Endothelial cell of umbilical vein (primary cell): ENCODE data around the gene SEC16B. TPM values are rescaled to one million over a fixed set of nuclear protein-coding genes. Genes with fewer than 3 reads are reported as not detected.

Experiments used
- BruUV-seq: library from RNA; stranded (reverse); fragments of 400-500 nt; replicated peaks from 2 replicates; lab custom pipeline; 2021; lab: Mats Ljungman, UMichigan
- CTCF ChIA-PET: fragments of 300-600, 350-600 bp; sonication (Branson Sonifier 250); formaldehyde crosslinking; loops from one replicate; lab custom pipeline; 2021; ENCODE audit warnings: antibody characterized with exemption, inconsistent platforms; lab: Charles Lee
- POLR2A ChIA-PET: fragments of 300-600, 350-600 bp; sonication (Branson Sonifier 250); formaldehyde crosslinking; loops from one replicate; lab custom pipeline; 2021; ENCODE audit warnings: antibody characterized with exemption, inconsistent platforms; lab: Charles Lee
- DNase-seq: peaks from one replicate; pipeline ENCODE4 v3.0.0-alpha.2; 2011; ENCODE audit warnings: low read depth, low spot score
- FAIRE-seq: peaks from 2 replicates; lab custom pipeline; 2011; peaks lifted over from hg19 to GRCh38; lab: Jason Lieb, UNC
- H2AFZ ChIP-seq: 2 replicates; pipeline ENCODE4 v1.6.0; 2012; ENCODE audit warnings: low read depth, low read length, control low read depth, inconsistent platforms
- H3K27ac ChIP-seq: 2 replicates; pipeline ENCODE4 v1.5.1; 2011; ENCODE audit warnings: low read depth, mild to moderate bottlenecking, control low read depth, low read length, moderate library complexity; ENCODE audit not compliant: insufficient read depth
- H3K27me3 ChIP-seq, 2 experiments: 2 replicates each; pipeline versions ENCODE4 v1.6.0 to v1.6.1; 2011; ENCODE audit warnings: low read length in 2 of 2, mixed read lengths in 1 of 2; ENCODE audit not compliant: control insufficient read depth in 2 of 2, insufficient read depth in 2 of 2
- H3K36me3 ChIP-seq, 2 experiments: 2 replicates in 1 of 2; 3 replicates in 1 of 2; pipeline ENCODE4 v1.5.1; 2011; ENCODE audit warnings: low read length in 2 of 2, mild to moderate bottlenecking in 1 of 2, moderate library complexity in 1 of 2; ENCODE audit not compliant: control insufficient read depth in 2 of 2, insufficient read depth in 2 of 2; ENCODE audit errors: extremely low read depth in 1 of 2
- H3K4me1 ChIP-seq: 3 replicates; pipeline ENCODE4 v1.5.1; 2011; ENCODE audit warnings: mild to moderate bottlenecking, low read length; ENCODE audit not compliant: control insufficient read depth, insufficient read depth; ENCODE audit errors: extremely low read depth
- H3K4me2 ChIP-seq: 2 replicates; pipeline ENCODE4 v1.6.1; 2011; ENCODE audit warnings: low read length, control low read depth, mixed read lengths; ENCODE audit not compliant: insufficient read depth
- H3K4me3 ChIP-seq, 3 experiments: fragments of 200-600 bp in 1 of 3; sonication (generic), shearing (Covaris generic) in 1 of 3; replicated peaks in 1 of 3; 2 replicates each; pipeline ENCODE4 v1.5.1; 2011 to 2016; ENCODE audit warnings: control low read depth in 3 of 3, low read length in 3 of 3, mild to moderate bottlenecking in 2 of 3, inconsistent platforms in 1 of 3, low read depth in 1 of 3, moderate library complexity in 1 of 3; ENCODE audit not compliant: insufficient read depth in 1 of 3
- H3K79me2 ChIP-seq: 2 replicates; pipeline ENCODE4 v1.6.0; 2012; ENCODE audit warnings: low read length, inconsistent platforms; ENCODE audit not compliant: control insufficient read depth, insufficient read depth
- H3K9ac ChIP-seq: replicated peaks from 2 replicates; pipeline ENCODE3; 2011; ENCODE audit warnings: low read length, control low read depth; ENCODE audit not compliant: insufficient read depth; ENCODE audit errors: extremely low read depth
- H3K9me1 ChIP-seq: replicated peaks from 3 replicates; pipeline ENCODE4 v1.6.0; 2011; ENCODE audit warnings: mild to moderate bottlenecking, low read length; ENCODE audit not compliant: control insufficient read depth, insufficient read depth; ENCODE audit errors: extremely low read depth
- H3K9me3 ChIP-seq: replicated peaks from 2 replicates; pipeline ENCODE4 v1.5.1; 2012; ENCODE audit warnings: low read length, inconsistent platforms; ENCODE audit not compliant: control insufficient read depth, insufficient read depth
- H4K20me1 ChIP-seq: replicated peaks from 2 replicates; pipeline ENCODE3; 2011; ENCODE audit warnings: mild to moderate bottlenecking, low read length; ENCODE audit not compliant: control insufficient read depth, insufficient read depth; ENCODE audit errors: extremely low read depth
- CTCF ChIP-seq, 2 donors: IDR thresholded peaks; 1 replicate in 1 of 2; 2 replicates in 1 of 2; pipeline ENCODE4 v1.5.1; 2011; ENCODE audit warnings: low read length in 2 of 2, mild to moderate bottlenecking in 2 of 2, moderate library complexity in 2 of 2, control low read depth in 1 of 2, inconsistent platforms in 1 of 2, low read depth in 1 of 2; ENCODE audit not compliant: insufficient read depth in 1 of 2; ENCODE audit errors: extremely low read depth in 1 of 2
- EZH2 ChIP-seq: IDR thresholded peaks from 2 replicates; pipeline ENCODE4 v1.6.1; 2012; ENCODE audit warnings: borderline replicate concordance, low read depth, mild to moderate bottlenecking, moderate library complexity, low read length, inconsistent platforms; ENCODE audit not compliant: severe bottlenecking
- FOS ChIP-seq: IDR thresholded peaks from 2 replicates; pipeline ENCODE4 v1.6.1; 2011; ENCODE audit warnings: mild to moderate bottlenecking, low read length, moderate library complexity, borderline replicate concordance; ENCODE audit not compliant: insufficient read depth
- GATA2 ChIP-seq: IDR thresholded peaks from 2 replicates; pipeline ENCODE4 v1.7.0; 2011; ENCODE audit warnings: low read depth, mild to moderate bottlenecking, moderate library complexity, mixed read lengths, low read length; ENCODE audit not compliant: insufficient read length, insufficient read depth
- JUN ChIP-seq: IDR thresholded peaks from 2 replicates; pipeline ENCODE4 v1.6.1; 2011; ENCODE audit warnings: borderline replicate concordance, low read depth; ENCODE audit not compliant: insufficient read length, insufficient read depth
- MAX ChIP-seq: IDR thresholded peaks from 2 replicates; pipeline ENCODE4 v1.6.1; 2011; ENCODE audit not compliant: insufficient read depth, insufficient read length
- MYC ChIP-seq: IDR thresholded peaks from one replicate; pipeline ENCODE4 v1.6.1; 2011; ENCODE audit warnings: mild to moderate bottlenecking, low read depth, low read length
- POLR2A ChIP-seq: IDR thresholded peaks from 2 replicates; pipeline ENCODE4 v1.6.1; 2012; ENCODE audit warnings: low read depth, mild to moderate bottlenecking, control low read depth, low read length
- POLR2AphosphoS5 ChIP-seq: IDR thresholded peaks from 2 replicates; pipeline ENCODE4 v1.6.1; 2012; ENCODE audit warnings: low read depth, mild to moderate bottlenecking, control low read depth, low read length, moderate library complexity; ENCODE audit not compliant: insufficient read depth
- dilution Hi-C: fragments of 300-500 bp; cut with MboI; formaldehyde crosslinking; loops from one replicate; pipeline ENCODE4 v1.15.0; 2019; ENCODE audit warnings: low sequenced_read_pairs; ENCODE audit not compliant: extremely low pct_ligation_motif_present
- intact Hi-C: fragments of 100-400 bp; cut with micrococcal nuclease; formaldehyde crosslinking; loops from one replicate; pipeline ENCODE4 v1.10.0; 2022
- polyA plus RNA-seq, 4 experiments: library from polyadenylated mRNA; depleted of rRNA in 3 of 4; stranded (reverse) in 3 of 4; unstranded in 1 of 4; fragments of >200 nt; gene quantifications; 2 replicates each; pipeline versions ENCODE4 v1.2.1 to v1.2.3, GENCODE V29; 2011 to 2012; ENCODE audit warnings: missing spikeins in 1 of 4
- total RNA-seq: library from RNA; stranded (reverse); gene quantifications from 2 replicates; pipeline ENCODE4 v1.2.3, GENCODE V29; 2021

The SEC16B gene
- total and polyA plus RNA-seq, 2 donors (not counting 3 experiments of a cell fraction or from before 2014, with no cell fraction given), result 0.44 to 0.58 TPM

- DNase-seq (peak; percentile 22), FAIRE-seq (no peak)
- Histone ChIP-seq H3K4me3 (no peak overlapping the region), H3K27ac (peak overlapping the region; percentile 100), H2AFZ (peak overlapping the region; percentile 15), H3K36me3 (no peaks in the 10 kb centered on the region), H3K27me3 (no peaks in the 10 kb centered on the region), H3K4me1 (peaks cover 38% of the 10 kb centered on the region), H3K9me1 (no peaks in the 10 kb centered on the region), H4K20me1 (no peaks in the 10 kb centered on the region), H3K9ac (no peak overlapping the region), H3K9me3 (no peaks in the 10 kb centered on the region), H3K4me2 (no peak overlapping the region), H3K79me2 (no peaks in the 10 kb centered on the region)
- dilution Hi-C loops, result no loop called here
- no TSS peak for BruUV-seq
- ChIA-PET CTCF (interaction anchor here (0.9 to 2.0 kb wide), 5 partner anchors 9 to 1030 kb away, joined by 3 to 8 read pairs (median 4); no protein-coding TSS in a partner anchor), POLR2A (no interaction called here)
- intact Hi-C loops, result loop anchor here (5.0 kb wide), 3 partner anchors 146 to 1031 kb away; no protein-coding TSS in a partner anchor
- TF ChIP-seq FOS, result no peak
- no peak for TF ChIP-seq CTCF (IDR thresholded peaks at IDR 0.05; ENCODE audit: extremely low read depth in 1 of 2, insufficient read depth in 1 of 2, low read depth in 1 of 2, low read length in 2 of 2)
- no peak for TF ChIP-seq POLR2AphosphoS5
- no peak for TF ChIP-seq JUN
- no peak for TF ChIP-seq GATA2
- TF ChIP-seq MYC, result no peak
- no peak for TF ChIP-seq POLR2A
- TF ChIP-seq MAX, result no peak
- no peak for TF ChIP-seq EZH2
Observed at GRCh38 chr1:177928194-177928593, 41.7 kb downstream of the SEC16B start.
